Heart left ventricle (tissue), 16 donors: ENCODE results near the gene TYMS. TPM values are rescaled to one million over a fixed set of nuclear protein-coding genes. Genes with fewer than 3 reads are reported as not detected.

Experiments used
- ATAC-seq, 4 donors: fragments of 200-7000 bp; cut with Tn5 transposase; one replicate each; pipeline ENCODE4 v1.9.1; 2020 to 2022; ENCODE audit warnings: moderate library complexity in 4 of 4, mild to moderate bottlenecking in 3 of 4, moderate number of reproducible peaks in 1 of 4
- DNase-seq, 5 donors: peaks; one replicate each; pipeline ENCODE4 v3.0.0-alpha.2; 2020
- H3K27ac ChIP-seq, 12 donors: fragments of 200-600 bp; sonication (generic) in 4 of 12; one replicate each; pipeline versions ENCODE4 v1.5.0 to v1.8.0; 2016 to 2022; ENCODE audit warnings: mild to moderate bottlenecking in 2 of 12
- H3K27me3 ChIP-seq, 9 donors: fragments of 200-600 bp; sonication (generic) in 2 of 9; one replicate each; pipeline versions ENCODE4 v1.5.1 to v1.8.0; 2016 to 2022; ENCODE audit warnings: mild to moderate bottlenecking in 3 of 9
- H3K36me3 ChIP-seq, 9 donors: fragments of 200-600 bp; sonication (generic) in 2 of 9; one replicate each; pipeline versions ENCODE4 v1.5.0 to v1.8.0; 2018 to 2022; ENCODE audit warnings: mild to moderate bottlenecking in 2 of 9
- H3K4me1 ChIP-seq, 12 donors: fragments of 200-600 bp; sonication (generic) in 4 of 12; one replicate each; pipeline versions ENCODE4 v1.5.0 to v1.8.0; 2016 to 2022; ENCODE audit warnings: mild to moderate bottlenecking in 3 of 12
- H3K4me3 ChIP-seq, 12 donors: fragments of 200-600 bp; sonication (generic) in 4 of 12; one replicate each; pipeline versions ENCODE4 v1.5.0 to v1.8.0; 2017 to 2022; ENCODE audit warnings: mild to moderate bottlenecking in 9 of 12, moderate library complexity in 4 of 12
- H3K9me3 ChIP-seq, 12 donors: fragments of 200-600 bp; sonication (generic) in 4 of 12; one replicate each; pipeline versions ENCODE4 v1.5.0 to v1.8.0; 2016 to 2022; ENCODE audit warnings: mild to moderate bottlenecking in 1 of 12
- POLR2A ChIP-seq, 2 donors: fragments of 450-650 bp; IDR thresholded peaks; one replicate each; pipeline ENCODE4 v1.6.1; 2017; ENCODE audit warnings: antibody characterized with exemption in 2 of 2, mild to moderate bottlenecking in 2 of 2, moderate library complexity in 2 of 2
- WGBS, 4 donors: extraction: QIAGEN DNeasy Blood & Tissue Kit in 2 of 4; methylation state at CpG; one replicate each; pipeline versions ENCODE4 v1.1.5 to v1.1.7; 2013 to 2018; 5-methylcytosine and 5-hydroxymethylcytosine counted together
- intact Hi-C, 10 donors: fragments of 100-400 bp; cut with DNase I; formaldehyde crosslinking; loops; one replicate each; pipeline versions ENCODE4 v1.11.1 to v1.14.2; 2022
- polyA plus RNA-seq, 2 donors: library from polyadenylated mRNA; stranded (reverse); fragments of 200-250 nt; gene quantifications; one replicate each; pipeline ENCODE4 v1.2.3, GENCODE V29; 2013
- total RNA-seq, 9 donors: library from RNA; depleted of rRNA in 2 of 9; stranded (reverse); fragments of >200 nt in 2 of 9; fragmentation: NEBNext Ultra II Directional in 3 of 9; extraction: Animal tissue kit (Norgen Biotek cat#: 25700) in 3 of 9; gene quantifications; one replicate each; pipeline versions ENCODE4 v1.1.0 to v1.2.4, GENCODE V29; 2016 to 2023
- TF ChIP-seq, protein P1 (sequence below), 12 donors: fragments of 200-600 bp; sonication (generic) in 4 of 12; IDR thresholded peaks; one replicate each; pipeline versions ENCODE4 v1.5.0 to v1.8.0; 2018 to 2022; ENCODE audit warnings: antibody characterized with exemption in 12 of 12, mild to moderate bottlenecking in 5 of 12
- donor health status: ischemic (EF 13 %, LVEDD 7.1; RV severe dilation, severe dysfunction).
- donor health status: healthy with polysubstance abuse.
- donor health status: DM: no; HTN: yes; CAD: no.
- donor health status: DM: no; HTN: no; CAD: no.
- donor health status: ischemic (EF 25% LVEDD 6.9; RV normal size, moderate dysfunction).
- donor health status: ischemic (EF 25% LVEDD 5.7; RV mildly dilated, moderate dysfunction).
- donor health status: healthy.
- donor health status: DM: yes; HTN: yes; CAD: no.
- donor health status: ischemic (EF 35%, LVEDD 5.7; RV mildly dilated, moderate dysfunction).
- donor health status: nonischemic (EF 11% LVEDD 7.7; RV severe dilation, severe dysfunction).
- donor health status: DM: yes; HTN: yes; CAD: no.
- donor health status: PGD.
- donor health status: ischemic (EF 29% LVEDD 5.4; RV normal size, mild dysfunction).
- donor health status: nonischemic (EF 23%, LVEDD 6.1; RV moderate dilation, normal function).

Gene TYMS
- total and polyA plus RNA-seq, 11 donors = 0.34 to 32.3 (median 2.2) TPM; not detected in 1

DNA sequence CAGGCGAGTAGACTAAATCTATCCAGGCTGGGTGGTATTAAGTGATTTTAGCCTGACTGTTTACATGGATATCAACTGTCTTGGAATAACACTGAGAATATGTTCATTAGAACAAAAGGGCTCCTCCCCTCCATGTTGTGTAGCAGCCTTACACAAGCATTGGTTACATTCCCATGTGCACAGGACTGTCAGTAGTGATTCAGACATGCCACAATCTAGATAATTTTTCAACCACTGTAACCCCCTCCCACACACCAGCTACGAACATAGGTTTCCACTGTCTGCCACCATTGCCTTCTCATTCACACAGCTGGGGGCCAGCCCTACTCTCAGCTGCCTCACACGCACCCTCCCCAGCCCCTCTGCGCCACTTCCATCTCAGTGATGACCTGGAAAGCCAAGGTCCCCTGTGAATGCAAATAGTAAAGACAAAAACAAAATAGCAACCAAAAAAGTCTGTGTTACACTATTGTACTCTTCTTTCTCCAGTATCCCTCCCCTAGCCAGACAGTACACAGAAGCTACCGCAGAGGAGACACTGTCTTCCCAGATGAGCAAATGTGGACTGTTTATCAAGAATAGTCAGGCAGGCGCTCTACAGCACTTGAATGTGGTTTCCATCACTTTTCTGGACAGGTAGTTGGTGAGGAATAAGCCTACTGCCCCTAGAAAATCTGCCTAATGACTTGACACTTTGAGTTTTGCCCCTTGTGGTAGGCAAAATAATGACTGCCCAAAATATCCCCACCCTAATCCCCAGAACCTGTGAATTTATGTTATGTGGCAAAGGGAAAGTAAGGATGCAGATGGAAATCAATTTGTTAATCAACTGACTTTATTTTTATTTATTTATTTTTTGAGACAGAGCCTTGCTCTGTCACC, 27.9 kb upstream of the TYMS start:
- TF ChIP-seq, protein P1, sequence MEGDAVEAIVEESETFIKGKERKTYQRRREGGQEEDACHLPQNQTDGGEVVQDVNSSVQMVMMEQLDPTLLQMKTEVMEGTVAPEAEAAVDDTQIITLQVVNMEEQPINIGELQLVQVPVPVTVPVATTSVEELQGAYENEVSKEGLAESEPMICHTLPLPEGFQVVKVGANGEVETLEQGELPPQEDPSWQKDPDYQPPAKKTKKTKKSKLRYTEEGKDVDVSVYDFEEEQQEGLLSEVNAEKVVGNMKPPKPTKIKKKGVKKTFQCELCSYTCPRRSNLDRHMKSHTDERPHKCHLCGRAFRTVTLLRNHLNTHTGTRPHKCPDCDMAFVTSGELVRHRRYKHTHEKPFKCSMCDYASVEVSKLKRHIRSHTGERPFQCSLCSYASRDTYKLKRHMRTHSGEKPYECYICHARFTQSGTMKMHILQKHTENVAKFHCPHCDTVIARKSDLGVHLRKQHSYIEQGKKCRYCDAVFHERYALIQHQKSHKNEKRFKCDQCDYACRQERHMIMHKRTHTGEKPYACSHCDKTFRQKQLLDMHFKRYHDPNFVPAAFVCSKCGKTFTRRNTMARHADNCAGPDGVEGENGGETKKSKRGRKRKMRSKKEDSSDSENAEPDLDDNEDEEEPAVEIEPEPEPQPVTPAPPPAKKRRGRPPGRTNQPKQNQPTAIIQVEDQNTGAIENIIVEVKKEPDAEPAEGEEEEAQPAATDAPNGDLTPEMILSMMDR (IDR thresholded peaks at IDR 0.05) = no peak
- WGBS, 4 donors = 77 to 86% (median 85%) methylated on average over 6 of the region's 6 CpGs
- ATAC-seq (no peak), DNase-seq (no peak)
- Histone ChIP-seq H3K4me3 (no peak overlapping the region), H3K27ac (no peak overlapping the region), H3K4me1 (no peaks in the 10 kb centered on the region), H3K27me3 (peaks cover 0 to 4% (median 0%) of the 10 kb centered on the region in 9 donors), H3K36me3 (no peaks in the 10 kb centered on the region), H3K9me3 (no peaks in the 10 kb centered on the region)
- intact Hi-C loops = loop anchor here in 3 of 10 donors (5.0 to 10.0 kb wide), 3 partner anchors 75 to 203 kb away; partner anchors contain the start of gene ENOSF1 (in 1 of the 3)

DNA sequence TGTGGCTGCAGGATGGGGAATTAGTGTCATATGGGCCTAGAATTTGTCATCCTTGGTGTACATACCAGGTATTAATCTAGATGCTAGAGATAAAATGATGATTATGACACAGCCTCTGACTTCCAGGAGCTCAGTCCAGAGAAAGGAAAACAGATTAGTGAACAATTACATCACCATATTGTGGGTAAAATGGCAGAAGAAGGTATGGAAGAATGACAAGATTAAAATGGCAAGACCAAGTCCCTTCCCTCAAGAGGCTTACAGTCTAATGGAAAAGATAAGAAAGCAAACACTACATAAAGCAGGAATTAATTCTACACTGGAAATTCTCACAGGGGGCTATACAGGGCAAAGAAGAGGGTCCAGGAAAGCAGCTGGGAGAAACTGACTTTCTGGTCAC, 25.9 kb upstream of the TYMS start:
- H3K36me3 ChIP-seq = no peaks in the 10 kb centered on the region

DNA sequence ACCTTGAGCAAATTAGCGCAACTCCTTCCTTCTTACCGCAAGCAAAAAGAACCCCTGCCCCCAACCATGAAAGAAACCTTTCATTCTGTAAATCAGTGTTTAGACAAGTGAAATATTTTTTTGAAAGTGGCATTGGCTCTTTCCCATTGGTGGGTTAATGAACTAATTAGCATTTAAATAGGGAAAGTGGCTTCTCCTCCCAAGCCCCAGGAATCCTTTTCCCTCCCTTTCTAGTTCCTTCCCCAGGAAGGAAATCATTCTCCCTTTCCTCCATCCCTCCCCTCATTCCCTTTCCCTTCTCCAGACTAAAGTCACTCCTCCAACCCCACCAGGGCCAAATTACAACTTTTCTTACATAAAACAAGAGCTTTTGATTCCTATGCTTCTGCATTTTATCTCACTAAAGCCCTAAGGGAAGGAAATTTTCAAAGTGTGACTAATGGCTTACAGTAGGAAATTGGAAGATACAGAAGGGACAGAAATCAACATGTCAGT, 22.9 kb upstream of the TYMS start:
- no peak for TF ChIP-seq POLR2A (IDR thresholded peaks at IDR 0.05)
- TF ChIP-seq, protein P1 (IDR thresholded peaks at IDR 0.05) = no peak
- WGBS, 4 donors = 77 to 82% (median 80%) methylated on average over 2 of the region's 2 CpGs
- Histone ChIP-seq H3K9me3 (no peaks in the 10 kb centered on the region), H3K4me3 (no peak overlapping the region), H3K27me3 (peaks cover 0 to 3% (median 0%) of the 10 kb centered on the region in 9 donors), H3K27ac (no peak overlapping the region), H3K36me3 (no peaks in the 10 kb centered on the region), H3K4me1 (no peaks in the 10 kb centered on the region)
- no peak for ATAC-seq
- intact Hi-C loops = no loop called here
- no peak for DNase-seq

More for the DNA sequence above, 25.9 kb upstream of the TYMS start:
- no peaks in the 10 kb centered on the region for H3K9me3 ChIP-seq
- H3K4me1 ChIP-seq = no peaks in the 10 kb centered on the region
- no peak overlapping the region for H3K27ac ChIP-seq
- H3K4me3 ChIP-seq = no peak overlapping the region
- H3K27me3 ChIP-seq = no peaks in the 10 kb centered on the region
- DNase-seq (no peak), ATAC-seq (no peak)
- intact Hi-C loops = no loop called here
- TF ChIP-seq POLR2A (IDR thresholded peaks at IDR 0.05) = no peak
- TF ChIP-seq, protein P1 (IDR thresholded peaks at IDR 0.05) = no peak

DNA sequence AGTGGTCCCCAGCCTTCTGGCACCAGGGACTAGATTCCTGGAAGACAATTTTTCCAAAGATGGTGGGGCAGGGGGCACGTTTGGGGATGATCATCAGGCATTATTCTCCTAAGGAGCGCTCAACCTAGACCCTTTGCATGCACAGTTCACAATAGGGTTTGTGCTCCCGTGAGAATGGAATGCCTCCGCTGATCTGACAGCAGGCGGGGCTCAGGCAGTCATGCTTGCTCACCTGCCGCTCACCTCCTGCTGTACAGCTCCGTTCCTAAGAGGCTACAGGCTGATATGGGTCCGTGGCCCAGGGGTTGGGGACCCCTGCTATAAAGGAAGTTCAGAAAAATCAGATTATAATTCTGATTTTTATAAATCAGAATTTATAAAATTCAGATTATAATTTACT, 22.3 kb upstream of the TYMS start:
- ATAC-seq = no peak
- TF ChIP-seq POLR2A (IDR thresholded peaks at IDR 0.05) = no peak
- TF ChIP-seq, protein P1 (IDR thresholded peaks at IDR 0.05) = no peak
- Histone ChIP-seq H3K4me1 (no peaks in the 10 kb centered on the region), H3K36me3 (no peaks in the 10 kb centered on the region), H3K27ac (no peak overlapping the region), H3K9me3 (no peaks in the 10 kb centered on the region), H3K27me3 (peaks cover 0 to 3% (median 0%) of the 10 kb centered on the region in 9 donors), H3K4me3 (no peak overlapping the region)
- intact Hi-C loops = no loop called here
- WGBS, 4 donors = 61 to 68% (median 63%) methylated on average over 8 of the region's 8 CpGs
- no peak for DNase-seq
